Measurements from ENCODE around the gene ADAMTS9. TPM values are rescaled to one million over a fixed set of nuclear protein-coding genes. Genes with fewer than 3 reads are reported as not detected.

Gene ADAMTS9
- total and polyA plus RNA-seq, 5 experiments from 2014 or later: not detected

- peaks cover 0 to 6% (median 0%) of the 10 kb centered on the region in 9 donors for H3K9me3 Mint-ChIP-seq
- H3K27ac Mint-ChIP-seq: no peak overlapping the region
- POLR2A ChIA-PET: interaction anchor here (0.7 kb wide), 1 partner anchor 77 kb away, joined by 3 read pairs; no protein-coding TSS in a partner anchor
- no peak for DNase-seq
- peaks cover 0 to 2% (median 0%) of the 10 kb centered on the region in 5 donors for H3K27me3 Mint-ChIP-seq
- ATAC-seq: no peak
- H3K4me3 Mint-ChIP-seq: no peak overlapping the region
- no peaks in the 10 kb centered on the region for H3K36me3 Mint-ChIP-seq
- H3K4me1 Mint-ChIP-seq: no peaks in the 10 kb centered on the region
Observed at GRCh38 chr3:64591615-64592014, 96.2 kb downstream of the ADAMTS9 start.

- no peak overlapping the region for H3K4me3 Mint-ChIP-seq
- H3K27me3 Mint-ChIP-seq: peaks cover 0 to 6% (median 2%) of the 10 kb centered on the region in 5 donors
- no peaks in the 10 kb centered on the region for H3K36me3 Mint-ChIP-seq
- H3K4me1 Mint-ChIP-seq: no peaks in the 10 kb centered on the region
- no peak for DNase-seq
- peaks cover 0 to 3% (median 0%) of the 10 kb centered on the region in 9 donors for H3K9me3 Mint-ChIP-seq
- POLR2A ChIA-PET: no interaction called here
- no peak overlapping the region for H3K27ac Mint-ChIP-seq
- no peak for ATAC-seq
Observed at GRCh38 chr3:64588380-64588779, 99.4 kb downstream of the ADAMTS9 start.

- H3K27me3 Mint-ChIP-seq: peaks cover 0 to 6% (median 2%) of the 10 kb centered on the region in 5 donors
- H3K4me1 Mint-ChIP-seq: no peaks in the 10 kb centered on the region
- DNase-seq: no peak
- ATAC-seq: no peak
- POLR2A ChIA-PET: no interaction called here
- H3K9me3 Mint-ChIP-seq: peaks cover 0 to 3% (median 0%) of the 10 kb centered on the region in 9 donors
- no peak overlapping the region for H3K27ac Mint-ChIP-seq
- H3K4me3 Mint-ChIP-seq: no peak overlapping the region
- H3K36me3 Mint-ChIP-seq: no peaks in the 10 kb centered on the region
Observed at GRCh38 chr3:64586952-64587351, 100.8 kb downstream of the ADAMTS9 start.

- no peak overlapping the region for H3K4me3 Mint-ChIP-seq
- H3K36me3 Mint-ChIP-seq: no peaks in the 10 kb centered on the region
- POLR2A ChIA-PET: no interaction called here
- peaks cover 1 to 6% (median 5%) of the 10 kb centered on the region in 5 donors for H3K27me3 Mint-ChIP-seq
- ATAC-seq (no peak), DNase-seq (no peak)
- H3K9me3 Mint-ChIP-seq: peaks cover 0 to 4% (median 0%) of the 10 kb centered on the region in 9 donors
- no peaks in the 10 kb centered on the region for H3K4me1 Mint-ChIP-seq
- no peak overlapping the region for H3K27ac Mint-ChIP-seq
Observed at GRCh38 chr3:64584179-64584578, 103.6 kb downstream of the ADAMTS9 start.

- Mint-ChIP-seq H3K27ac (no peak overlapping the region), H3K9me3 (peaks cover 0 to 5% (median 0%) of the 10 kb centered on the region in 9 donors), H3K4me1 (no peaks in the 10 kb centered on the region), H3K36me3 (no peaks in the 10 kb centered on the region), H3K27me3 (peaks cover 0 to 10% (median 2%) of the 10 kb centered on the region in 5 donors), H3K4me3 (no peak overlapping the region)
- POLR2A ChIA-PET: no interaction called here
- DNase-seq (no peak), ATAC-seq (no peak)
Observed at GRCh38 chr3:64578797-64579196, 109.0 kb downstream of the ADAMTS9 start.

GRCh38 chr3:64578062-64578770, 109.6 kb downstream of the ADAMTS9 start:
- no peaks in the 10 kb centered on the region for H3K4me1 Mint-ChIP-seq
- DNase-seq (no peak), ATAC-seq (no peak)
- peaks cover 0 to 5% (median 0%) of the 10 kb centered on the region in 9 donors for H3K9me3 Mint-ChIP-seq
- POLR2A ChIA-PET: no interaction called here
- H3K27me3 Mint-ChIP-seq: peaks cover 0 to 6% (median 2%) of the 10 kb centered on the region in 5 donors
- H3K27ac Mint-ChIP-seq: no peak overlapping the region
- H3K36me3 Mint-ChIP-seq: no peaks in the 10 kb centered on the region
- H3K4me3 Mint-ChIP-seq: no peak overlapping the region

GRCh38 chr3:64576211-64576775, 111.5 kb downstream of the ADAMTS9 start:
- no peaks in the 10 kb centered on the region for H3K4me1 Mint-ChIP-seq
- ATAC-seq (no peak), DNase-seq (no peak)
- no peak overlapping the region for H3K27ac Mint-ChIP-seq
- H3K9me3 Mint-ChIP-seq: peaks cover 0 to 5% (median 0%) of the 10 kb centered on the region in 9 donors
- POLR2A ChIA-PET: interaction anchor here (0.6 kb wide), 1 partner anchor 1342 kb away, joined by 4 read pairs; no protein-coding TSS in a partner anchor
- H3K36me3 Mint-ChIP-seq: no peaks in the 10 kb centered on the region
- H3K4me3 Mint-ChIP-seq: no peak overlapping the region
- peaks cover 0 to 10% (median 2%) of the 10 kb centered on the region in 5 donors for H3K27me3 Mint-ChIP-seq

- Mint-ChIP-seq H3K27ac (no peak overlapping the region), H3K9me3 (peaks cover 0 to 5% (median 0%) of the 10 kb centered on the region in 9 donors), H3K4me3 (no peak overlapping the region), H3K4me1 (no peaks in the 10 kb centered on the region), H3K27me3 (peaks cover 0 to 10% (median 2%) of the 10 kb centered on the region in 5 donors), H3K36me3 (no peaks in the 10 kb centered on the region)
- POLR2A ChIA-PET: interaction anchor here (0.6 kb wide), 1 partner anchor 1343 kb away, joined by 4 read pairs; no protein-coding TSS in a partner anchor
- DNase-seq (no peak), ATAC-seq (no peak)
Observed at GRCh38 chr3:64575211-64575844, 112.5 kb downstream of the ADAMTS9 start.

- no peak for DNase-seq
- no peaks in the 10 kb centered on the region for H3K36me3 Mint-ChIP-seq
- H3K27ac Mint-ChIP-seq: no peak overlapping the region
- no peaks in the 10 kb centered on the region for H3K4me1 Mint-ChIP-seq
- no peak for ATAC-seq
- POLR2A ChIA-PET: no interaction called here
- peaks cover 0 to 10% (median under 1%) of the 10 kb centered on the region in 5 donors for H3K27me3 Mint-ChIP-seq
- no peak overlapping the region for H3K4me3 Mint-ChIP-seq
- peaks cover 0 to 5% (median 0%) of the 10 kb centered on the region in 9 donors for H3K9me3 Mint-ChIP-seq
Observed at GRCh38 chr3:64574194-64574593, 113.6 kb downstream of the ADAMTS9 start.

- POLR2A ChIA-PET: no interaction called here
- H3K4me3 Mint-ChIP-seq: no peak overlapping the region
- DNase-seq (no peak), ATAC-seq (no peak)
- H3K4me1 Mint-ChIP-seq: no peaks in the 10 kb centered on the region
- H3K9me3 Mint-ChIP-seq: no peaks in the 10 kb centered on the region
- H3K27ac Mint-ChIP-seq: no peak overlapping the region
- peaks cover 0 to 9% (median 2%) of the 10 kb centered on the region in 5 donors for H3K27me3 Mint-ChIP-seq
- no peaks in the 10 kb centered on the region for H3K36me3 Mint-ChIP-seq
Observed at GRCh38 chr3:64571982-64572381, 115.8 kb downstream of the ADAMTS9 start.

- Mint-ChIP-seq H3K36me3 (no peaks in the 10 kb centered on the region), H3K4me3 (no peak overlapping the region), H3K27me3 (peaks cover 0 to 9% (median 5%) of the 10 kb centered on the region in 5 donors), H3K27ac (no peak overlapping the region), H3K4me1 (no peaks in the 10 kb centered on the region), H3K9me3 (no peaks in the 10 kb centered on the region)
- ATAC-seq (no peak), DNase-seq (no peak)
- POLR2A ChIA-PET: no interaction called here
Observed at GRCh38 chr3:64568895-64569517, 118.8 kb downstream of the ADAMTS9 start.

- ATAC-seq (no peak), DNase-seq (no peak)
- POLR2A ChIA-PET: no interaction called here
- no peaks in the 10 kb centered on the region for H3K36me3 Mint-ChIP-seq
- peaks cover 0 to 8% (median 3%) of the 10 kb centered on the region in 5 donors for H3K27me3 Mint-ChIP-seq
- no peak overlapping the region for H3K27ac Mint-ChIP-seq
- H3K9me3 Mint-ChIP-seq: no peaks in the 10 kb centered on the region
- no peaks in the 10 kb centered on the region for H3K4me1 Mint-ChIP-seq
- no peak overlapping the region for H3K4me3 Mint-ChIP-seq
Observed at GRCh38 chr3:64566859-64567258, 120.9 kb downstream of the ADAMTS9 start.

- DNase-seq (no peak), ATAC-seq (no peak)
- Mint-ChIP-seq H3K9me3 (no peaks in the 10 kb centered on the region), H3K27me3 (peaks cover 0 to 14% (median 6%) of the 10 kb centered on the region in 5 donors), H3K4me1 (no peaks in the 10 kb centered on the region), H3K27ac (no peak overlapping the region), H3K4me3 (no peak overlapping the region), H3K36me3 (no peaks in the 10 kb centered on the region)
- POLR2A ChIA-PET: no interaction called here
Observed at GRCh38 chr3:64563751-64564150, 124.0 kb downstream of the ADAMTS9 start.

Measured in naive thymus-derived CD8-positive, alpha-beta T cell (primary cell).